Keratinocyte (primary cell): ENCODE data around the gene NBPF19.
"Not testable (repeated sequence)": the region's sequence is repeated elsewhere in the genome, so short reads cannot be mapped to it uniquely, and the experiment has no call there.

ENCODE experiments used
- CTCF ChIP-seq, 3 experiments: IDR thresholded peaks in 1 of 3; conservative IDR thresholded peaks in 1 of 3; optimal IDR thresholded peaks in 1 of 3; 2 replicates in 2 of 3; 3 replicates in 1 of 3; pipeline versions ENCODE3 to v1.5.1; 2011; ENCODE audit warnings: low read length in 3 of 3, mild to moderate bottlenecking in 3 of 3, moderate library complexity in 2 of 3, control low read depth in 1 of 3, inconsistent platforms in 1 of 3; ENCODE audit not compliant: insufficient read depth in 2 of 3; ENCODE audit errors: extremely low read depth in 1 of 3
- EZH2 ChIP-seq: IDR thresholded peaks from one replicate; pipeline ENCODE4 v1.6.1; 2012; ENCODE audit warnings: inconsistent platforms, mild to moderate bottlenecking, low read length, moderate library complexity

- not testable (repeated sequence) for TF ChIP-seq EZH2; CTCF (optimal IDR thresholded peaks at IDR 0.05 in 1 of 3, IDR thresholded peaks at IDR 0.05 in 1 of 3, conservative IDR thresholded peaks at IDR 0.05 in 1 of 3; ENCODE audit: extremely low read depth in 1 of 3, insufficient read depth in 2 of 3, low read length in 3 of 3)
Measured at GRCh38 chr1:149452652-149453051, 22.2 kb upstream of the NBPF19 start.
